HepG2 (cell line): ENCODE results near the gene RARA. TPM values are rescaled to one million over a fixed set of nuclear protein-coding genes. Genes with fewer than 3 reads are reported as not detected.
A peak's percentile ranks its signal among the peaks of the same experiment; 100 is the strongest.

ENCODE experiments used
- CCDC6 ChIP-seq: sonication (generic); formaldehyde crosslinking; IDR thresholded peaks from 2 replicates; pipeline ENCODE4 v1.8.1; 2022; ENCODE audit warnings: mild to moderate bottlenecking, missing genetic modification reagents, moderate library complexity
- CHD2 ChIP-seq: IDR thresholded peaks from 2 replicates; pipeline ENCODE4 v1.6.1; 2011; ENCODE audit warnings: low read depth, low read length, improper control_type of control experiment
- GATAD1 ChIP-seq: IDR thresholded peaks from 2 replicates; pipeline ENCODE4 v1.6.1; 2016; ENCODE audit warnings: missing genetic modification reagents, missing compliant biosample characterization
- HMG20B ChIP-seq: conservative IDR thresholded peaks from 2 replicates; pipeline ENCODE4 v1.6.1; 2016; ENCODE audit warnings: missing genetic modification reagents, missing compliant biosample characterization
- HNF4G ChIP-seq, 2 experiments: sonication (generic) in 1 of 2; formaldehyde crosslinking in 1 of 2; IDR thresholded peaks; 2 replicates each; pipeline versions ENCODE4 v1.4.0 to v1.6.1; 2011 to 2020; ENCODE audit warnings: borderline replicate concordance in 2 of 2, low read depth in 2 of 2, mild to moderate bottlenecking in 2 of 2, low read length in 1 of 2, missing genetic modification reagents in 1 of 2, moderate library complexity in 1 of 2
- HNRNPL ChIP-seq: fragments of 200-400 bp; formaldehyde crosslinking; IDR thresholded peaks from 2 replicates; pipeline ENCODE4 v1.6.1; 2017; ENCODE audit warnings: mild to moderate bottlenecking, low read depth, low read length
- JUN ChIP-seq: sonication (generic); formaldehyde crosslinking; IDR thresholded peaks from 2 replicates; pipeline ENCODE4 v1.4.0; 2020; ENCODE audit warnings: mild to moderate bottlenecking, missing genetic modification reagents
- KLF16 ChIP-seq, 2 experiments: sonication (generic) in 1 of 2; formaldehyde crosslinking in 1 of 2; IDR thresholded peaks; 2 replicates each; pipeline versions ENCODE4 v1.6.1 to v1.8.0; 2016 to 2023; ENCODE audit warnings: missing genetic modification reagents in 2 of 2, missing compliant biosample characterization in 1 of 2
- MAFF ChIP-seq: IDR thresholded peaks from 2 replicates; pipeline ENCODE4 v1.6.1; 2011; ENCODE audit warnings: low read depth, low read length, improper control_type of control experiment
- MAZ ChIP-seq, 2 experiments: sonication (generic) in 1 of 2; formaldehyde crosslinking in 1 of 2; IDR thresholded peaks; 2 replicates each; pipeline versions ENCODE4 v1.5.0 to v1.6.1; 2012 to 2020; ENCODE audit warnings: low read depth in 2 of 2, mild to moderate bottlenecking in 2 of 2, borderline replicate concordance in 1 of 2, improper control_type of control experiment in 1 of 2, low read length in 1 of 2, missing genetic modification reagents in 1 of 2, moderate library complexity in 1 of 2
- MTA3 ChIP-seq: sonication (generic); formaldehyde crosslinking; IDR thresholded peaks from 2 replicates; pipeline ENCODE4 v1.4.0; 2020; ENCODE audit warnings: missing genetic modification reagents
- NCOA2 ChIP-seq: sonication (generic); formaldehyde crosslinking; IDR thresholded peaks from 2 replicates; pipeline ENCODE4 v1.8.0; 2022; ENCODE audit warnings: inconsistent platforms
- RBFOX2 ChIP-seq: fragments of 200-400 bp; formaldehyde crosslinking; IDR thresholded peaks from 2 replicates; pipeline ENCODE4 v1.6.1; 2017; ENCODE audit warnings: low read depth, mild to moderate bottlenecking, low read length
- RFXAP ChIP-seq: sonication (generic); formaldehyde crosslinking; IDR thresholded peaks from 2 replicates; pipeline ENCODE4 v1.4.0; 2020; ENCODE audit warnings: missing genetic modification reagents, borderline replicate concordance
- SIN3B ChIP-seq: fragments of 150-350 bp; IDR thresholded peaks from 2 replicates; pipeline ENCODE4 v1.6.1; 2014; ENCODE audit warnings: low read length
- SKI ChIP-seq: fragments of 450-650 bp; IDR thresholded peaks from one replicate; pipeline ENCODE4 v1.6.1; 2018; ENCODE audit warnings: mild to moderate bottlenecking; ENCODE audit not compliant: partially characterized antibody
- SMARCE1 ChIP-seq: fragments of 450-650 bp; IDR thresholded peaks from 2 replicates; pipeline ENCODE4 v1.6.1; 2017; ENCODE audit warnings: borderline replicate concordance
- SNAPC2 ChIP-seq: sonication (generic); formaldehyde crosslinking; IDR thresholded peaks from 2 replicates; pipeline ENCODE4 v1.8.1; 2022; ENCODE audit warnings: mild to moderate bottlenecking, missing genetic modification reagents
- SOX6 ChIP-seq, 2 experiments: fragments of 450-650 bp in 1 of 2; sonication (generic) in 1 of 2; formaldehyde crosslinking in 1 of 2; IDR thresholded peaks; 2 replicates each; pipeline versions ENCODE4 v1.4.0 to v1.6.1; 2017 to 2020; ENCODE audit warnings: antibody characterized with exemption in 1 of 2, mild to moderate bottlenecking in 1 of 2, missing genetic modification reagents in 1 of 2
- TEAD3 ChIP-seq: optimal IDR thresholded peaks from 2 replicates; pipeline ENCODE3; 2016; ENCODE audit warnings: borderline replicate concordance
- TSC22D2 ChIP-seq: sonication (generic); formaldehyde crosslinking; IDR thresholded peaks from 2 replicates; pipeline ENCODE4 v1.5.1; 2020; ENCODE audit warnings: missing genetic modification reagents, mild to moderate bottlenecking, borderline replicate concordance
- ZBTB21 ChIP-seq: sonication (generic); formaldehyde crosslinking; IDR thresholded peaks from 2 replicates; pipeline ENCODE4 v1.4.0; 2020; ENCODE audit warnings: missing genetic modification reagents
- ZKSCAN1 ChIP-seq: fragments of 150-350 bp; IDR thresholded peaks from 2 replicates; pipeline ENCODE4 v1.6.1; 2014; ENCODE audit warnings: low read length
- ZNF234 ChIP-seq: sonication (generic); formaldehyde crosslinking; conservative IDR thresholded peaks from 2 replicates; pipeline ENCODE4 v1.5.1; 2020; ENCODE audit warnings: mild to moderate bottlenecking, missing genetic modification reagents
- ZNF251 ChIP-seq: sonication (generic); formaldehyde crosslinking; IDR thresholded peaks from 2 replicates; pipeline ENCODE4 v1.9.0; 2021; ENCODE audit warnings: mild to moderate bottlenecking, missing genetic modification reagents
- ZNF253 ChIP-seq: sonication (generic); formaldehyde crosslinking; IDR thresholded peaks from 2 replicates; pipeline ENCODE4 v1.8.0; 2022; ENCODE audit warnings: mild to moderate bottlenecking, missing genetic modification reagents, borderline replicate concordance
- ZNF614 ChIP-seq: IDR thresholded peaks from 2 replicates; pipeline ENCODE4 v1.6.1; 2018; ENCODE audit warnings: missing biosample characterization, missing genetic modification reagents, inconsistent platforms, borderline replicate concordance
- ZNF672 ChIP-seq: sonication (generic); formaldehyde crosslinking; IDR thresholded peaks from 2 replicates; pipeline ENCODE4 v1.8.1; 2022; ENCODE audit warnings: missing genetic modification reagents
- ZNF773 ChIP-seq: sonication (generic); formaldehyde crosslinking; IDR thresholded peaks from 2 replicates; pipeline ENCODE4 v1.4.0; 2020; ENCODE audit warnings: missing genetic modification reagents, borderline replicate concordance
- polyA plus RNA-seq, 8 experiments: library from polyadenylated mRNA; depleted of rRNA in 3 of 8; stranded (reverse) in 7 of 8; unstranded in 1 of 8; fragments of >200 nt; fragmentation: Illumina TruSeq in 4 of 8; extraction: Trizol in 4 of 8; gene quantifications; 2 replicates each; pipeline versions ENCODE4 v1.2.1 to v1.2.3, GENCODE V29; 2011 to 2016; ENCODE audit warnings: low read depth in 4 of 8, missing spikeins in 1 of 8, mixed read lengths in 1 of 8; ENCODE audit not compliant: insufficient read depth in 1 of 8
- total RNA-seq, 5 experiments: library from RNA; depleted of rRNA; stranded (reverse); fragments of >200 nt; fragmentation: Illumina TruSeq; extraction: Trizol; gene quantifications; 2 replicates each; pipeline ENCODE4 v1.2.3, GENCODE V29; 2016; ENCODE audit warnings: low read depth in 1 of 5
- TF ChIP-seq, protein P1 (sequence below): sonication (generic); formaldehyde crosslinking; IDR thresholded peaks from 2 replicates; pipeline ENCODE4 v1.4.0; 2020; ENCODE audit warnings: missing genetic modification reagents, borderline replicate concordance
- TF ChIP-seq, protein P2 (sequence below): sonication (generic); formaldehyde crosslinking; IDR thresholded peaks from 2 replicates; pipeline ENCODE4 v1.4.0; 2020; ENCODE audit warnings: mild to moderate bottlenecking, low read depth, missing genetic modification reagents

The RARA gene
- total and polyA plus RNA-seq, 2 of the 13 experiments (the other 11 are each of a cell fraction or from before 2014, with no cell fraction given) = 6.4 to 8.6 TPM

DNA sequence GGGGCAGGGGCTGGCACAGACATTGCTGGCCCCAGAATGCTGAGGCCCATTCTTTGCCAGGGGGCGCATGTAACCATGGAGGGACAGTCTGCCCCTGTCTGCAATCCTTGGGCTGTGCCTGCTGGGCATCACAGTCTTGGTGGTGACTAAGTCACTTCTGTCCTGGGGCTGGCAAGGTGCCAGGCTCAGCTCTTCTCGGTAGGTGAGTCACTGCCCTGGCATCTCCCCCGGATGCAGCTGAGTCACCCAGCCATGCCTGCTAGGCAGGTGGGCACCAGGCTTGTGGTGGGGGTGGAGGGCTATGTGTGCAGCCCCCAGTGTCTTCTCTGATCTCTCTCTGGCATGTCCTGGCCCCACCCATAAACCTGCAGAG is 5.6 kb downstream of the RARA start (continued):
- TF ChIP-seq GATAD1 = no peak
- TF ChIP-seq SIN3B = no peak
- no peak for TF ChIP-seq CHD2
- TF ChIP-seq, protein P1, sequence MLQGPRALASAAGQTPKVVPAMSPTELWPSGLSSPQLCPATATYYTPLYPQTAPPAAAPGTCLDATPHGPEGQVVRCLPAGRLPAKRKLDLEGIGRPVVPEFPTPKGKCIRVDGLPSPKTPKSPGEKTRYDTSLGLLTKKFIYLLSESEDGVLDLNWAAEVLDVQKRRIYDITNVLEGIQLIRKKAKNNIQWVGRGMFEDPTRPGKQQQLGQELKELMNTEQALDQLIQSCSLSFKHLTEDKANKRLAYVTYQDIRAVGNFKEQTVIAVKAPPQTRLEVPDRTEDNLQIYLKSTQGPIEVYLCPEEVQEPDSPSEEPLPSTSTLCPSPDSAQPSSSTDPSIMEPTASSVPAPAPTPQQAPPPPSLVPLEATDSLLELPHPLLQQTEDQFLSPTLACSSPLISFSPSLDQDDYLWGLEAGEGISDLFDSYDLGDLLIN (CRISPR knock-in tag) = no peak
- no peak for TF ChIP-seq SKI
- no peak for TF ChIP-seq TSC22D2 (CRISPR knock-in tag)
- no peak for TF ChIP-seq ZNF234
- TF ChIP-seq ZNF253 (CRISPR knock-in tag) = no peak
- TF ChIP-seq MAFF = peak; percentile 15; the same call in 1 of the 2 replicates
- no peak for TF ChIP-seq HNF4G (IDR thresholded peaks at IDR 0.05; ENCODE audit: borderline replicate concordance, low read depth, low read length)
- no peak for TF ChIP-seq HNF4G (CRISPR knock-in tag; IDR thresholded peaks at IDR 0.05; ENCODE audit: borderline replicate concordance, low read depth)
- no peak for TF ChIP-seq RBFOX2
- no peak for TF ChIP-seq CCDC6 (CRISPR knock-in tag)
- TF ChIP-seq HMG20B = no peak
- no peak for TF ChIP-seq ZNF672 (CRISPR knock-in tag)
- no peak for TF ChIP-seq RFXAP (CRISPR knock-in tag)
- no peak for TF ChIP-seq MAZ (IDR thresholded peaks at IDR 0.05; ENCODE audit: borderline replicate concordance, low read depth, low read length)
- no peak for TF ChIP-seq MAZ (CRISPR knock-in tag; IDR thresholded peaks at IDR 0.05; ENCODE audit: low read depth)
- no peak for TF ChIP-seq ZBTB21 (CRISPR knock-in tag)
- TF ChIP-seq ZNF251 (CRISPR knock-in tag) = no peak
- TF ChIP-seq ZNF773 = no peak
- TF ChIP-seq HNRNPL = peak; percentile 97
- TF ChIP-seq NCOA2 (CRISPR knock-in tag) = no peak
- TF ChIP-seq SNAPC2 (CRISPR knock-in tag) = no peak
- no peak for TF ChIP-seq KLF16 (CRISPR knock-in tag; IDR thresholded peaks at IDR 0.05)
- TF ChIP-seq SOX6 (IDR thresholded peaks at IDR 0.05) = no peak
- TF ChIP-seq SOX6 (CRISPR knock-in tag; IDR thresholded peaks at IDR 0.05) = no peak
- TF ChIP-seq SMARCE1 = no peak
- peak; percentile 76 for TF ChIP-seq TEAD3
- no peak for TF ChIP-seq ZKSCAN1
- TF ChIP-seq JUN = peak; percentile 65; the same call in 1 of the 2 replicates
- TF ChIP-seq, protein P2, sequence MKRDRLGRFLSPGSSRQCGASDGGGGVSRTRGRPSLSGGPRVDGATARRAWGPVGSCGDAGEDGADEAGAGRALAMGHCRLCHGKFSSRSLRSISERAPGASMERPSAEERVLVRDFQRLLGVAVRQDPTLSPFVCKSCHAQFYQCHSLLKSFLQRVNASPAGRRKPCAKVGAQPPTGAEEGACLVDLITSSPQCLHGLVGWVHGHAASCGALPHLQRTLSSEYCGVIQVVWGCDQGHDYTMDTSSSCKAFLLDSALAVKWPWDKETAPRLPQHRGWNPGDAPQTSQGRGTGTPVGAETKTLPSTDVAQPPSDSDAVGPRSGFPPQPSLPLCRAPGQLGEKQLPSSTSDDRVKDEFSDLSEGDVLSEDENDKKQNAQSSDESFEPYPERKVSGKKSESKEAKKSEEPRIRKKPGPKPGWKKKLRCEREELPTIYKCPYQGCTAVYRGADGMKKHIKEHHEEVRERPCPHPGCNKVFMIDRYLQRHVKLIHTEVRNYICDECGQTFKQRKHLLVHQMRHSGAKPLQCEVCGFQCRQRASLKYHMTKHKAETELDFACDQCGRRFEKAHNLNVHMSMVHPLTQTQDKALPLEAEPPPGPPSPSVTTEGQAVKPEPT = no peak
- TF ChIP-seq MTA3 = no peak
- TF ChIP-seq ZNF614 = no peak
